Measurements from ENCODE around the gene UBE2D1.
A peak's percentile ranks its signal among the peaks of the same experiment; 100 is the strongest.
"Not testable (repeated sequence)": the region's sequence is repeated elsewhere in the genome, so short reads cannot be mapped to it uniquely, and the experiment has no call there.

UBE2D1 gene

GRCh38 chr10:58412502-58412961 lies 77.7 kb downstream of the UBE2D1 start:
- peak; percentile 27 for DNase-seq (ENCODE audit: low read depth)
- Histone ChIP-seq H3K4me1 (ENCODE audit: control insufficient read depth, insufficient read depth, low read length) (peaks cover 14% of the 10 kb centered on the region), H3K36me3 (ENCODE audit: control insufficient read depth, insufficient read depth, low read length, severe bottlenecking) (no peaks in the 10 kb centered on the region)

DNA sequence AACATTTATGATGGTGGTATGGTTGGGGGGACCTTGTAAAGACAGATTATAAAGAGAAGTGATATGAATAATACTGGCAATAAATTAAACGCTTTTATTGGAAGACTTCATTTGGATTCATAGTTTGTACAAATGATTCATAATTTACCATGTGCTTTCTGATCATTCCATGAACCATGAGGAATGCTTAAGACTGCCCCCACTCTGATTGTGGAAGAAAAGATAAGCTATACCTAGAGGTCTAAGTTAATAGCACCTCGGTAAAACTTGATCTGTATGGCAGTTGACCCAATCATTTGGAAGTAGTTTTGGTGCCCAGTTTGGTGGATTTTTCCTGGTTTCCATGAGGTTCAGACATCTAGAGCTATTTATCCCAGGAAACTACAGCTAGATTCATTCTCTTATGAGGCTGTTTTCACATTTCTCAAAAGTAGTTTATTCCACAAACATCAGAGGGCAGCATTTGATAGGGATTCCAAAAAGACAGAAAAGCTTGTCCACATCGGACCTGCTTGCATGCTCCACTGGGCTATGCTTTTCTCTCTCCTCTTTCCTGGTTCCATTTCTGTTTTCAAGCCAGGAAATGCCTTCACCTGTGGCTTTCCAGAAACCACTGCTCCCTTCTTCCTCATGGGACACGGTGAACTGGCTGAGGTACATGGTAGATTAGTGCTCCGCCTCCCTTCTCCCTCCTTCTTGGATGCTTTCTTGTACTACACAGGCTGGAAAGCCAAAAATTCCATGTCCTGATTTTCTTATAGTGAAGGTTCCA lies 79.7 kb downstream of the UBE2D1 start:
- H3K27me3 ChIP-seq (replicated peaks; ENCODE audit: control insufficient read depth, insufficient read depth, low read length): no peaks in the 10 kb centered on the region

More at GRCh38 chr10:58412502-58412961, 77.7 kb downstream of the UBE2D1 start:
- Histone ChIP-seq H3K27me3 (replicated peaks; ENCODE audit: control insufficient read depth, insufficient read depth, low read length) (no peaks in the 10 kb centered on the region), H3K4me3 (ENCODE audit: low read length) (no peak overlapping the region), H3K9me3 (ENCODE audit: control insufficient read depth, low read length) (no peaks in the 10 kb centered on the region), H3K9ac (ENCODE audit: low read length) (no peak overlapping the region)

DNA sequence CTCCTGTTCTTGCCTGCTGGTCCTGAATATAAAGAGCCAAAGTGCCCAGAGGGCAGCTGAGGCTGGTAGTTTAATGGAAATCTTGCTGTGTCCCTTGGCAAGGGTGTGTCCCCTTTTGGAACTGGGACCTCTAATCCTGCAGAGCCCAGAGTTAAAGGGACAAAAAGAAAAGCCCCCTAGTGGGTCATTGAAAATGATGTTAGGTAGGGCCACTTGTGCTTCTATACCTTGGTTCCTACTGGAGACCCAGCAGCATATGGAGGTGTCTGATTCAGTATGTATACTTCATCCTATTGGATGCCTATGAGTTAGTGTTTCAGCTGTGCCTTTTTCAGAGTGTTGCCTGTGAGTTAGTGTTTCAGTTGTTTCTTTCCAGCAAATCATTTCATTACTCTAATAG lies 81.0 kb downstream of the UBE2D1 start:
- no peaks in the 10 kb centered on the region for H3K36me3 ChIP-seq (ENCODE audit: control insufficient read depth, insufficient read depth, low read length, severe bottlenecking)
- no peak overlapping the region for H3K4me3 ChIP-seq (ENCODE audit: low read length)
- H3K9me3 ChIP-seq (ENCODE audit: control insufficient read depth, low read length): no peaks in the 10 kb centered on the region
- DNase-seq (ENCODE audit: low read depth): no peak
- peaks cover 14% of the 10 kb centered on the region for H3K4me1 ChIP-seq (ENCODE audit: control insufficient read depth, insufficient read depth, low read length)
- no peaks in the 10 kb centered on the region for H3K27me3 ChIP-seq (replicated peaks; ENCODE audit: control insufficient read depth, insufficient read depth, low read length)
- no peak overlapping the region for H3K9ac ChIP-seq (ENCODE audit: low read length)

More for the DNA sequence above, 79.7 kb downstream of the UBE2D1 start:
- peak; percentile 88 for DNase-seq (ENCODE audit: low read depth)
- H3K4me1 ChIP-seq (ENCODE audit: control insufficient read depth, insufficient read depth, low read length): peaks cover 14% of the 10 kb centered on the region
- no peaks in the 10 kb centered on the region for H3K36me3 ChIP-seq (ENCODE audit: control insufficient read depth, insufficient read depth, low read length, severe bottlenecking)
- peak overlapping the region; percentile 65 for H3K9ac ChIP-seq (ENCODE audit: low read length)
- H3K9me3 ChIP-seq (ENCODE audit: control insufficient read depth, low read length): no peaks in the 10 kb centered on the region
- peak overlapping the region; percentile 29 for H3K4me3 ChIP-seq (ENCODE audit: low read length)

- H3K36me3 ChIP-seq (ENCODE audit: control insufficient read depth, insufficient read depth, low read length, severe bottlenecking); H3K9me3 ChIP-seq (ENCODE audit: control insufficient read depth, low read length); H3K9ac ChIP-seq (ENCODE audit: low read length); H3K27me3 ChIP-seq (replicated peaks; ENCODE audit: control insufficient read depth, insufficient read depth, low read length); H3K4me3 ChIP-seq (ENCODE audit: low read length); DNase-seq (ENCODE audit: low read depth): not testable (repeated sequence)
- peaks cover 14% of the 10 kb centered on the region for H3K4me1 ChIP-seq (ENCODE audit: control insufficient read depth, insufficient read depth, low read length)
Measured at GRCh38 chr10:58417902-58418301, 83.1 kb downstream of the UBE2D1 start.

Measured in adipocyte (in vitro differentiated cells).